ENCODE data around the gene DCUN1D5.

The DCUN1D5 gene

DNA sequence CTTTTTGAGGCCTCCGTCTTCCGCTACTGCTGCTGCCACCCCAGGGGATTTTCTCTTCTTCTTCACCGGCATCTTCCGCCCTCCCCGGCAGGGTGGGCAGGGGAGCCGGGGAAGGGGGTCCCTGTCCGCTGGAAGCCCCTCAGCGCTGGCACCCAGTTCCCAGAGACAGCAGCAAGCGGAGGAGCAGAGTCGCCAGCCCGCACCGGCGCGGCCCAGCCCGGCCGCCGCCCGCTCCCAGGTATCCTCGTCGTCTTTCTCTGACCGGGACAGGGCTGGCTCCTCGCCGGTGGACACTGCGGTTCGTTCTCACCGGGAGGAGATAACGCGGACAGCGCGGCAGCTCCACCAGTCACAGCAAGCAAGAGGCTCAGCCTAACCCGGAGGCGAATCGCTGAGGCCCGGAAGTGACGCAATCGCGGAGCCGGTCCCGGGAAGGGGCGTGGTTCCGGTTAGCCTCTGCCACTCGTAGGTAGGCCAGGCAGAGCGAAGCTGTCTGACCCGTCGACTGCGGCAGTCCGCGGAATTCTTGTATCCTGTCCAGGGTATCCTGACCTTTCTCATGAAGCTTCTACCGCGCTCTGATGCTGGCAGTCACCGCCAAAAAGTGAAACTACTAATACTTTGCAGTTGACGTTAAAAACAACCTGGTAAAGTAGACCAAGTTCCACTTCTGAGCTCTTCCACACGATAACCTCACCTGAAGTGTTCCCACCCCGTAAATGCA lies at the start of gene DCUN1D5:
Gene DCUN1D5, minus strand, starts transcription at position 360 of the 724 bp plus-strand sequence. Its CDS starts 288 bp downstream, at position 72.
- DNase-seq, result peak; percentile 94

DNA sequence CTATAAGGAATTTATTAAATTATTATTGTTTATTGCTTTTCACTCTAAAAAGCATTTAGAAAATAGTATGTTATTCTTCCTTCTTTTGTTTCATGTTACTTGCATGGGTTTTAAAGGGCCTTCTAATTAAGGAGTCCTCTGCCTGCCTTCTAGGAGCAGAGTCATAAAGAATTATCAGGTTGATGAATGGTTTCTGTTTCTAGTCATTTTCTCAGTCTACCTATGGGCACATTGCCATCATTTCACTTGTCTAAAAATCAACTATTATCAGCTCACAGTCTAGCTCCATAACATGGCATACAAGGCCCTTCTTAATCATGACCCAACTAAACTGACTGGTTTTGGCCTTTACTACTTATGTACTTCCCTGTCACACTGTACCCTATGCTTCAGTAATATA lies 33.5 kb upstream of the DCUN1D5 start:
- DNase-seq, result no peak

DNA sequence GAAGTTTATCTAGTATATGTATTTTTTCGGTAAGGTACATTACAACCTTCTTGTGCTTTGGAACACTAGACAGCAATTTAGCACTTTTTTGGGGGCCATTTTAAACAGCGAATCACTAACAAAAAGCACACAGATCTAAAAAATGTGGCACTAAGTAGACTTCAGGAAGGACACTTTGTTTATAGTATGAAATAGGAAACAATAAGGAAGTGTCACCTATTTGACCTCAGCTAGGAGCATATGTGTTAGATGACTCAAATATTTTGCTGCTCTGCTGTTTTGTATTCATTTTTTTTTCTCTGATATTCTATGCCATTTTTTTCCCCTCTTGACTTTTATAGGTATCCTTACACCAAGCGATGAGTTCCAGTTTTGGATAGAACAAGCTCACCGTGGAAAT lies 22.9 kb upstream of the DCUN1D5 start:
- no peak for DNase-seq

DNA sequence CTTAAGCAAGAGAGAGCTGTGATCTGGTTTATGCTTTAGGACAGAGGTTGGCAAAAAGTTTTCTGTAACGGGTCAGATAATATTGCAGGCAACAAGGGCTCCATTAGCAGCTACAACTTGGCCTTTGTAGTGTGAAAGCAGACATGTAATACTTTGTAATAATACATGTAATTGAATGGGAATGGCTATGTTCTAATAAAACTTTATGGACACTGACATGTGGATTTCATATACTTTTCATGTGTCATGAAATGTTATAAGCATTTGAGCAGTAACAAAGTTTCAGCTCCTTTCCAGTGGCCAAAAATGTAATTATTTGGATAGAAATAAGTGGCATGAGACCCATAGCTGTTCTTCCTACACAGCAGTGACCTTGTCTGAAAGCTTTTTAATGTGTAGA lies 20.4 kb upstream of the DCUN1D5 start:
- no peak for DNase-seq

DNA sequence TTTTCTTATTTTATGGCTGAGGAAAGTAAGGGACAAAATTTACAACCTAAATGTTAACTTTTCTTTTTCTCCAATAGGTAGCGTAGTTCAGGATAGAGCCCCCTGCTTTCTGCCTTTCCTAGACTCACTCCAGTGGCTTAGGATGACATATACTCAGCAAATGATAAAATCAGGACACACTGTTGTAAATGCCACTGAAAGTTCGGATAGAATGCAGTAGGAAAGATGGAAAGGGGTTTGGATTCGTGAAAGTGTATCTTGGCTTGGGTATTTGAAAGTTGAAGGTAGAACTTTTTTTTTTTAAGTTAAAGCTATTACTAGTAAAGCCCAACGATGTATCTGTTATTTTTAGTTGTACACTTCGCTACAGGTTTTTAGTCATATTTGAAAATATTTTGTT lies 19.4 kb upstream of the DCUN1D5 start:
- DNase-seq, result no peak

DNA sequence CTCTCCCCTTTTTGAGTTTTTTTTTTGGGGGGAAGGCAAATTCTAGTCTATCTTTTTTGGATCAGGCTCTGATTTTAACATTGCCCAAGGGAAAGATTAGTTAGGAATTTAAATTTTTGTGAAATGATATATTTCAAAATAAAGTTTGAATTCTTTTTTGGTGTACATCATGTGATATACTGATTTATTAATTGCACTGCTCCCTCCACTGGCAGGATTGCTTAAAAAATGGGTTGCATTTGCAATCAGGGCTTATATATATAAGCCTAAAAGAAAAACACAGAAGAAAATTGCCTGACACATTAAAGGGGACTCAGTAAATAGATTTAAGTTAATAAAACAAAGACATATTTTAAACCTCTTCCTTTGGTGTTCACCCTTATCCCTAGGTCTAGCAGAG lies 18.4 kb upstream of the DCUN1D5 start:
- DNase-seq, result no peak

DNA sequence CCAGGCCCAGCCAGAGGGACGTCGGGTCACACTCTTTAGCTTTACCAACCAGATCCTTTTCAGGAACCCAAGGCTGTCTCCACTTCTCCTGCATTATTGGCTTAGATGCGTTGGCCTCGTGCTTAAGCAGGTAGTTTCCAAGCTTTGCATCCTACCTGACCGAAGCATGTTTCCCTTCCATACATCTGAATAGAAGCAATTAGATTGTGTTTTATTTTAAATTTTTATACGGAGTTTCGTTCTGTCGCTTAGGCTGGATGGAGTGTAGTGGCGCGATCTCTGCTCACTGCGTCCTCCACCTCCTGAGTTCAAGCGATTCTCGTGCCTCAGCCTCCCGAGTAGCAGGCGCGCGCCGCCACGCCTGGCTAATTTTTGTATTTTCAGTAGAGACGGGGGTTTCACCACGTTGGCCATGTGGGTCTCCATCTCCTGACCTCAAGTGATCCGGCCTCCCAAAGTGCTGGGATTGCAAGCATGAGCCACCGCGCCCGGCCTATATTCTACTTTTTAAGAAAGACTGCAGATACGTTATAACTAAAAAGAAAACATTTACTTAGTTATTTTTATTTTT lies 17.9 kb upstream of the DCUN1D5 start:
- DNase-seq, result no peak

DNA sequence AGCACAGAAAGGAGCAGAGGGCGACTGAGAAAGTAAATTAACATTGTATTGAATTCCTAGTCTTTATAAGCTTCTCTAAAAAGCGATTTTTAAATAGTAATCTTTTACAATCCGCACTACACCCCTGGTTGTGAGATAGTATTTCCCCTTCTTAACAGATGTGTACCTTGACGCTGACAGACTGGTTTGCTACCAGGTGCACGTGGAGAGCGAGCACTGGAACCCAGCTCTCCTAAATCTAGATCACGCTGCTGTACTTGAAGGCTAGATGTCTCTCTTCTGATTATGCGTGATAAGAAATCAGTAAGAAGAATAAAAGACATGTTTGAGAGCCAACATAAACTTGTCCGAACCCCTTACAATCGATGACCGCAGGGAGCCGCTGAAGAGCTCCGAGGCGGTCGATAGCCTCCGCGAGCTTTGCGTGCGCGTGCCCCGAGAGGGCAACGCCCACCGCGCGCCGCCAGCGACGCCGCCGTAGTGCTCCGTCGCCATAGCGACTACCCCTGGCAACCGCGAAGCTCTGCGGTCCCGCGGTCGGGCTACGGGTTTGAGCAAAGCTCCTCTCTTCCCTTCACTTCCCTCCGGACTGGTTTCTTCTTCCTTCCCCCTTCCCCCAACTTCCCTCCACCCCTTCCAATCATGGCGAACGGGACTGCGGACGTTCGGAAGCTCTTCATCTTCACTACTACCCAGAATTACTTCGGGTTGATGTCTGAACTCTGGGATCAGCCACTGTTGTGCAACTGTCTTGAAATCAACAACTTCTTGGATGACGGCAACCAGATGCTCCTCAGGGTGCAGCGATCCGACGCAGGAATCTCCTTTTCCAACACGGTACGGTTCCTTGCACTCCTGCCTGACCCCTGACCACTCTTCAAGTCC lies 17.2 kb upstream of the DCUN1D5 start, which contains the start of gene DYNC2H1:
Gene DYNC2H1, plus strand, starts transcription at position 494 of the 885 bp plus-strand sequence. Its CDS starts 149 bp downstream, at position 643.
- DNase-seq, result peak; percentile 84

DNA sequence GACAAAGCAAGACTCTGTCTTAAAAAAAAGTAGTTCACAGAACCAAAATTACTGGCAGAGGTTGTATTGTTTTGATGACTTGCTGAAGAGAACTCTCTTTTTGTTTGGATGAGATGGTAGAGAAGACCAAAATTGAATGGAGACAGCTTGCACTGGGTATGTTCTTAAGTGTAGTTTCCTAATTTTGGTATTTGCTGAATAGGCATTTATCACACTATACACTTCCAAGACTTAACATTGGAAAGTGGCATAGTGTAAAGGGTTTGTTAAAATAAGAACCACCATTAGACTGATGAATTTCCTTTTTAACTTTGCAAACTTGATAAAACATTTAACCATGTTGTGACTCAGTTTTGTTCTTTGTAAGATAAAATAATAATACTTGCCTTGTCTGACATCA lies 5.3 kb upstream of the DCUN1D5 start:
- DNase-seq, result no peak

DNA sequence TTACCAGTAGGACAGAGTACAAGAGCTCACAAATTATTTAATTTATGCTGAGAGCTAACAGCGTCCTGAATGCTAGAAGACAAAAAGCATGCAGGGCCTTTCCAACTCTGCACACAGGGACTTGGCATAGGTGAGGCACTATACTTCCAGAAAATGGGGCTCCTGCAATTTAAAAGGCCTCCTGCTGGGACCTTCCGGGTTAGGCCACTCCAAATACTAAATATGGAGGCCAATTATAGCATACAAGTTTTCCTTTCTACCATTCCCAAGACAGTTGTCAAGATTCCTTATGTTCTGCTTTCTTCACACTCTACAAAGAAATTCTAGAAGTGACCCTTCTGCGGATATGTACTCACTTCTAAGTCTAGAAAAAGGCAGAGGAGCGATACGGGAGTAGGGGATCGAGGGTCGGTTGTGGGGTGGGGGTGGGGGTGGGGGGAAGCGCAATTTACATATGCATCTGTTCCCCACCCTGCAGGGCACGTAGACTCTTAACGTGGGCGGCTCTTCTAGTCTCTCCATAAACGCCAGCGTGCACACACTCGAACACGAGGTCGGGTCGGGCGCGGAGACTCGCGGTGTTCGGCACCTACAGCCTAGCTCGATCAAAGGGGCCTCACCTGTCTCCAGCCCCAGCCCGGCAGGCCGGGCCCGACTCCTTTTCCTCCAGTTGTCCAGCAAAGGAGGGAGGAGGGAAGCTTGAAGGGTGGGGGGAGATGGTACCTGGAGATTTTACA lies 728 bp downstream of the DCUN1D5 start:
- peak; percentile 43 for DNase-seq

DNA sequence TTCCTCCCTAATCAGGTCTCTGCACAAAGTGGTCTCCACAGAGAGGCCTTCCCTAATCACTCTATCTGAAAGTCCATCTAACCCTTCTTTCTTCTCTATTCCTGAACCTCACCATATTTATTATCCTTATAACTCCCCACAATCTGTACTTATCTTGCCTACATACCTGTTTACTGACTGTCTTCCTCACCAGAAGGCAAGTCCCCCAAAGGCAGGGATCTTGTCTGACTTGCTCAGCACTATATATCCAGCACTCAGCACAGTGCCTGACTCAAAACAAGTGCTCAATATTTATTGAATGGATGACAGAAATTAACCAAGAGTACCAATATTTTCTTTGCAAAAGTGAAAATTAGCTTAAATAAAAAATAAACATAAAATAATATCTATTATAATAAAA lies 5.5 kb downstream of the DCUN1D5 start:
- no peak for DNase-seq

DNA sequence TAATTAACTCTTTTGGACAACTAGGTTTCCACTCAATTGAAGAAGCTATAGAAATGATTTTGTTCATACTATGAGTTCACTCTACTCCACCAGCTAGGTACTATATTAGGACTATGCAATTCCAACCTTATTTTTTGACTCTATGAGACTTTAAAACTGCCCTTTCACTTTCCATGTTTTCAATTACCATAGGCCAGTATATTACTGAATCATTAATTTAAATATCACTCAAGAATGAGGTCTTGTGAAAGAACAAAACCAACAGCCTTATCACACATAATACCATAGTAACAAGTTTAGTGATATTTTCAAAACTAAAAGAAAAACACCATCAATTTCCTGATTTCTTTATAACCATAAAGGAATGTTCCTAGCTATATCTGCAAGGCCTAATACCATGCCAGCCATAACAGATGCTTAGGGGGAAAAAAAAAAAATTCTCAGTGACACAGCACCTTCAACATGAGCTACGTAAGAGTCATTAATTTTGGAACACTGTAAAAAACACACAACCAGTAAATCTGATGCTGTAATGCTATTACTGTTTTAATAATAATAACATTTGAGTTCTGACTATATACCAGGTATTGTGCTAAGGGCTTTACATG lies 6.1 kb downstream of the DCUN1D5 start:
- DNase-seq, result no peak

DNA sequence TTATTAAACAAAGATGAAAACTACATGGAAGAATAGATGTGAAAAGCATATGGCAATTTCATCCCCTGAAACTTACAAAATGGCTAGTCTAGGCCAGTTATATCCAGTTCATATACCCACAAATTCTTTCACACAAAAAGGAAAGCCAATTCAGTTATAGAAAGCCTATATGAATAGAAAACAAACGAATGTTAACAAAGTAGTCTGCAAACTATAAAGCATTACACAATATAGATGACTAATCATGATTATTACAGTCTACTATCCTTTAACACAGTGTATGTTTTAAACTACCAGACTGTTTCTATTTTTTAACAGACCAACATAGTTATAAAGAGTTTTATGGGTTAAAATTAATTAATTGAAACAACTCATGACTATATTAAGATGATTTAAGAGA lies 12.1 kb downstream of the DCUN1D5 start:
- DNase-seq, result no peak

DNA sequence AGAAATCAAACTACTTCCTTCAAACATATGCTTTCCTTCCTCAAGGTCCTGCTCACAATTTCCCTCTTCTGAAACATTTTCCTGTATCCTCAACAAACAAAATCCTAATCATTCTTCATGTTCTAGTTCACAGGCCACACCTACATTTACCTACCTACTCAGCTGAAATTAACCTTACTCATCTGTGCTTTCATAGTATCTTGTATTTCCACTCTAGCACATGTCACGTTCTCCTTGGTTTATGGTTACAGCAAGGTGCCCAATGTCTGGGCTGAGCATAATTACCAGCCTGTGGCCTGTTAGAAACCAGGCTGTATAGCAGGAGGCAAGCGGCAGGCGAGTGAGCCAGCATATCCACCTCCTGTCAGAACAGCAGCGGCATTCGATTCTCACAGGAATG lies 13.2 kb downstream of the DCUN1D5 start:
- no peak for DNase-seq

DNA sequence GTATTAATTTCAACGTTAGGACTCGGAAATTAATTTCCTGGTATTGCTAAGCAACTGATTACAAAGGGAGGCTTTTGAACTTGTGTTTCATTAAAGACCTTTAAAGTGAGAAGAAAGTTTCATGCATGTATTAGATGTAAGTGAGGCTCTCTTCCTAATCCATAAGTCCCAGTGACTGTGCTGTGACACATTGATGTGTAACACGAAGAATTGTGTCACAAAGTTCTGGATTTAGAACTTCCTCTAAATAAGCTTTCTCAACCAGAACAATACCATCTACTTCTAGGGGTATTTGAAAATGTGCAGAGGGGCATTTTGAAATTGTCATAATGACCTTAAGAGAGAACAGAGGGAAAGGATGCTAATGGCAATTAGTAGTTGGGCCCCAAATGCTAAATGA lies 14.4 kb downstream of the DCUN1D5 start:
- DNase-seq, result no peak

DNA sequence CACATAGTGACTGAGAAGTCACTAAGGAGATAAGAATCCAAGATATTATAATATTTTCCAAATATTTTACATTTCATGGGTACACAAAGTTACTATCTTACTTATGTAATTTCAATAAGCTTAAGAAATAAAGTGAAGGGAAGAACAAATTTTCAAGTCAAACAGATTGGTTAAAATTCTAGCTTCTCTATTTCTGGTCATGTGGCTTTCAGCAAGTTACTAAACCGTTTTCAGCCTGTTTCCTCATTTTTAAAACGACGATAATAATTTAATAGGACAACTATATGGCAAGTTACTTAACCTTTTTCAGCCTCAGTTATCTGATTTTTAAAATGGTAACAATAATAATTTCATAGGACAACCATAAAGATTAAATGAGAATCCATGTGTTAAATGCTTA lies 15.6 kb downstream of the DCUN1D5 start:
- DNase-seq, result no peak

DNA sequence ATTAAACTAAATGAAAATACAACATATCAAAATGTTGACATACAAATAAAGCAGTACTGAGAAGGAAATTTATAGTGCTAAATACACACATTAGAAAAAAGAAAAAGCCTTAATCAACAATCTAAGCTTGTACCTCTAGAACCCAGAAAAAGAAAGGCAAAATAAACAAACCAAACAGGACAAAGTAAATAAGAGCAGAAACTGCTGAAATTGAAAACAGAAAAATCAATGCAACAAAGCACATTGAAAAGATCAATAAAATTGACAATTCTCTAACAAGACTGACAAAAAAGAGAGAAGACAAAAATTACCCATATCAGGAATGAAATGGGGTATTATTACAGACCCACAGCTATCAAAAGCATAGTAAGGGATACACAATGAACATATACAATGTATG lies 21.0 kb downstream of the DCUN1D5 start:
- DNase-seq, result no peak

DNA sequence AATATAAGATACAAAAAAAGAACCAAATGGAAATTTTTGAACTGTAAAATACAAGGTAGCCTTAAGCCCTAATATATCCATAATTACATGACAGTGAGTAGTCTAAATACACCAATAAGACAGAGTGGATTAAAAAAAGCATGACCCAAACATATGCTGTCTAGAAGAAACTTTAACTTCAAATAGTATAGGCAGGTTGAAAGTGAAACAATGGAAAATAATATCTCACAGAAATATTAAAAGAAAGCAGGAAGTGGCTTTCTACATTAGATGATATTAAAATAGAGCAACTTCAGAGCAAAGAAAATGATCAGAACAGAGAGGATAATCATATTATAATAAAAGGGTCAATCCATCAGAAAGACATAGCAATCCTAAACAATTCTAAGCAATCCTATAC lies 21.8 kb downstream of the DCUN1D5 start:
- DNase-seq, result no peak

DNA sequence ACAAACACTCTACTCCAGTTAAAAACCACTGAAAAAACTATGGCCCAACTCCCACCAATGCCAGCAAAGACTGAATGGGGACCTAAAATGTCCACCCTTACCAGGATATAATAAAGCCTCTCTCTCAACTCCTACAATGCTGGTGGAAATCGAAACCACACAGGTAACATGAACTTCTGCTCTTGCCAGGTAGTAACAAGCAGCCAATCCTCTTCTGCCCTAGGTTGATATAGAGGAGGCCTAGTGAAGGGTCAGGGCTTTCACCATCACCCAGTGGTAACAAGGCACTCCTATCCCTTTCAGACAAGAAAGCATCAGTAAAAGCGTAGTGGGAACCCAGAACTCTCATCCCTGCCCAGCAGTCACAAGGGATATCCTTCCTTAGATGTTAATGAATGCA lies 22.6 kb downstream of the DCUN1D5 start:
- DNase-seq, result no peak

DNA sequence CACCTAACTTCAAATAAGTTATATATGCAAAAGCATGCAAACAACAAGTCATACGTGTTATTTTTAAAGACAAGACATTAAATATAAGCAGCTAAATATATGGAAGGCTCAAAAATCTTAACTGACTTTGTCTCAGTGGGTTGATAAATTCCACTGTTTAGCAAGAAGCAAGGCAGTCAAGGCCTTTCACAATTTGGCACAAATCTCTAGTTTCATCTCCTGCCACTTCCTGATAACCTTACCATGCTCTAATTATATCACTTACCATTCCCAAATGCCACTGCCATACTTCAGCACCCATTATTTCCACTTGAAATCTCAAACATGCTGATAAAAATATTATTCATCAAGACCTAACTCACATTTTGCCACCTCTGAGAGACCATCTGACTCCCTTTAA lies 24.8 kb downstream of the DCUN1D5 start:
- DNase-seq, result no peak

DNA sequence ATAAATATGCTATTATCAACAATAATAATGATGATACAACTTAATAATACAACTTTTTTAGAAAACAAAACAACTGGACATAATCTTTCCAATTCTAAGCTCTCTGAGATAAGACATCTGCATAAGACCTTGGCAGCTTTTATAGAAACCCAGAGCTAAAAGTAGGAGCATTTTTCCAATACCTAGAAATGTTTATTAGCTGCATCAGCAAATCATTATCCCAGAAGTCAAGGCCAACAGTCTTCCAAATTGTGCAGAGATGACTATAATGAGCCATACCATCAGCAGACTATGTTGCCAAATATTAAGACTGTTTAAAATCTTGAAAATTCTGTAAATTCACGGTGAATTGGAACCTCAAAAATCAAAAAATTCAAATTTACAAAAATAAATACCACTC lies 30.3 kb downstream of the DCUN1D5 start:
- DNase-seq, result no peak

DNA sequence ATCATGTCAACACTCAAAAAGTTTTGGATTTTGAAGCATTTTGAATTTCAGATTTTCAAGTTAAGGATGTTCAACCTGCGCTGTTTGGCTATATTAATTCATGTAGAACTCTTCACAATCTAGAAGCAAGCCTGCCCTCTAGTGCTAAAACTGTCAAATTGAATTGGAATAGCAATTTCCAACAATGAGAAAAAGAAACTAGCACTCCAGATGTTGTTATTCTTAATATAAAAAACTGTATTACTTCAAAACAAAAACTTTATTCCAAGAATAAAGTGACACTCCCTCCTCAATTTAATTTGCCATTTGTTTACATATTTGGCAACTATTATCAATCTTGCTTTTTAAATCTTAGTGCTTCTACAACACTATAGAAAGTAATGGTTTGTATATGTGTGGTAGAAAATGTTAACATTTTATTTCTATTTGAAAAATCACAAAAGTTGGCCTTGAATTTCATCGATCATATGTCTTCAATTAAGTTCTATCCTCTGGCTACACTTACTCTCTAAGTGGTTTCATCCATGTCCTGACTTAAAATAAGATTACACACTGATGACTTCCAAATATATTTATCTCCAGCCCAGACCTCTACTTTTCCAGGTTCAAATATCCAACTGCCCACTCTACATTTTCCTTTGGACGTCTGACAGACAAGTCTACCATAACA lies 36.6 kb downstream of the DCUN1D5 start:
- no peak for DNase-seq
